ENCODE results near the gene NUP62CL.

Gene NUP62CL

DNA sequence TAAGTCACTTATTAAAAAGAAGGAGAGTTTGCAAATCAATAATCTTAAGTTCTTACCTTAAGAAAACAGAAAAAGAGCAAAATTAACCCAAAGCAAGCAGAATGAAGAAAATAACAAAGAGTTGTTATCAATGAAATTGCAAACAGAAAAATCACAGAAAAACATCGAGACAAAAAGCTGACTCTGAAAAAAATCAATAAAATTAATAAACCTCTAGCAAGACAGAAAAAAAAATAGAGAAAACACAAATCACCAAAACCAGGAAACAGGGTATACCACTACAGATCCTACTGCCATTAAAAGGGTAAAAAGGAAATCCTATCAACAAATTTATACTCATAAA, 70.3 kb downstream of the NUP62CL start:
- no peak for DNase-seq

GRCh38 chrX:107135049-107135964, 70.9 kb downstream of the NUP62CL start:
- DNase-seq = no peak

- no peak for DNase-seq
Observed at GRCh38 chrX:107123750-107124149, 82.5 kb downstream of the NUP62CL start.

GRCh38 chrX:107119283-107119682, 87.0 kb downstream of the NUP62CL start:
- DNase-seq = no peak

- DNase-seq = peak; percentile 44
Observed at GRCh38 chrX:107118322-107119147, 87.7 kb downstream of the NUP62CL start, which contains the start of gene RBM41. Gene RBM41, minus strand, starts transcription at chrX:107118822. Its CDS starts 49 bp downstream, at chrX:107118773.

- DNase-seq = peak; percentile 4
Observed at GRCh38 chrX:107117993-107118321, 88.3 kb downstream of the NUP62CL start.

DNA sequence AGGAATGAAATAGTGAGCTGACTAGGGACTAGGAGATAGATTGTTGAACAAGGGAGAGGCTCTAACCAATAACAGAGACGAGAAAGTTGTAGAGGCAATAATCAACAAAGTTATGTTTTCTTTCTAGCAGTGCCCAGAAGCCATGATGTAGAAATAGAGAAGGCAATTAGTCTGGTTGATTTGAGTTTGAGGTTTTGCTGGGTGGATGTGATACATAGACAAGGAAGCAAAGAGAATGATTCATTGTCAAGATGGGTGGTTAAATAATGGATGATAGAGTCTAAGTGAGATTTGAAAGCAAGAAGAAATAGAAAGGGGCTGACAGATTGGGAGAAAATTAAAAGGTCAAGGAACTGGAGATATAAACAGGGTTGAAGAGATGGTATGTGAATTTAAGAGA, 98.8 kb downstream of the NUP62CL start:
- no peak for DNase-seq

DNA sequence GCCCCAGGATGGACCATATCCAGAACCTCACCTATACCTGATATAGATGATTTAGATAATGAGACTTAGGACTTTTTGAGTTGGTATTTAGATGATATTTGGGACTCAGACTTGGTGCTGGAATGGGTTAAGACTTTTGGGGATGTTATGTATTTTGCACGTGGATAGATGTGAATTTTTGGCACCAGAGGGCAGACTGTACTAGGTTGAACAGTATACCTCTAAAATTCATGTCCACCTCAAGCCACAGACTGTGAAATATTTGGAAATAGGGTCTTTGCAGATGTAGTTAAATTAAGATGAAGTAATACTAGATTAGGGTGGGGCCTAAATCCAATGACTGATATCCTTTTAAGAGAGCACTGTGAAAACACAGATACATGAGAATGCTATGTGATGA, 103.3 kb downstream of the NUP62CL start:
- DNase-seq = no peak

GRCh38 chrX:107076158-107076557, 130.1 kb downstream of the NUP62CL start:
- DNase-seq = no peak
